ENCODE results near the gene CEP83.

DNA sequence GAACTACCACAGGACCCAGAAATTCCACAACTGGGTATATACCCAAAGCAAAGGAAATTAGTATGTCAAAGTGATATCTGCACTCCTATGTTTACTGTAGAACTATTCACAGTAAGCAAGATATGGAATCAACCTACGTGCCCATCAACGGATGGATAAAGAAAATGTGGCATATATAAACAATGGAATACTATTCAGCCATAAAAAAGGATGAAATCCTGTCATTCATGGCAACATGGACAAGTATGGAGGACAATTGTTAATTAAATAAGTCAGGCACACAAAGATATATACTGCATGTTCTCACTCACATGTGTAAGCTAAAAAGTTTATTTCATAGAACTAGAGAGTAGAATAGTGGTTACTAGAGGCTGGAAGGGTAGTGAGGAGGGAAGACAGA lies 97.0 kb downstream of the CEP83 start:
- no peak for TF ChIP-seq POLR2A (IDR thresholded peaks at IDR 0.05)
- TF ChIP-seq, protein P1, sequence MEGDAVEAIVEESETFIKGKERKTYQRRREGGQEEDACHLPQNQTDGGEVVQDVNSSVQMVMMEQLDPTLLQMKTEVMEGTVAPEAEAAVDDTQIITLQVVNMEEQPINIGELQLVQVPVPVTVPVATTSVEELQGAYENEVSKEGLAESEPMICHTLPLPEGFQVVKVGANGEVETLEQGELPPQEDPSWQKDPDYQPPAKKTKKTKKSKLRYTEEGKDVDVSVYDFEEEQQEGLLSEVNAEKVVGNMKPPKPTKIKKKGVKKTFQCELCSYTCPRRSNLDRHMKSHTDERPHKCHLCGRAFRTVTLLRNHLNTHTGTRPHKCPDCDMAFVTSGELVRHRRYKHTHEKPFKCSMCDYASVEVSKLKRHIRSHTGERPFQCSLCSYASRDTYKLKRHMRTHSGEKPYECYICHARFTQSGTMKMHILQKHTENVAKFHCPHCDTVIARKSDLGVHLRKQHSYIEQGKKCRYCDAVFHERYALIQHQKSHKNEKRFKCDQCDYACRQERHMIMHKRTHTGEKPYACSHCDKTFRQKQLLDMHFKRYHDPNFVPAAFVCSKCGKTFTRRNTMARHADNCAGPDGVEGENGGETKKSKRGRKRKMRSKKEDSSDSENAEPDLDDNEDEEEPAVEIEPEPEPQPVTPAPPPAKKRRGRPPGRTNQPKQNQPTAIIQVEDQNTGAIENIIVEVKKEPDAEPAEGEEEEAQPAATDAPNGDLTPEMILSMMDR (IDR thresholded peaks at IDR 0.05 in 8 of 11, conservative IDR thresholded peaks at IDR 0.05 in 3 of 11), result no peak

Data from spleen (tissue), 7 donors.